ENCODE data around the gene FLYWCH1. TPM values are rescaled to one million over a fixed set of nuclear protein-coding genes. Genes with fewer than 3 reads are reported as not detected.

Gene FLYWCH1
- total and polyA plus RNA-seq, 2 of the 8 experiments (the other 6 are each of a cell fraction or from before 2014, with no cell fraction given), result 12.4 to 23.5 TPM

DNA sequence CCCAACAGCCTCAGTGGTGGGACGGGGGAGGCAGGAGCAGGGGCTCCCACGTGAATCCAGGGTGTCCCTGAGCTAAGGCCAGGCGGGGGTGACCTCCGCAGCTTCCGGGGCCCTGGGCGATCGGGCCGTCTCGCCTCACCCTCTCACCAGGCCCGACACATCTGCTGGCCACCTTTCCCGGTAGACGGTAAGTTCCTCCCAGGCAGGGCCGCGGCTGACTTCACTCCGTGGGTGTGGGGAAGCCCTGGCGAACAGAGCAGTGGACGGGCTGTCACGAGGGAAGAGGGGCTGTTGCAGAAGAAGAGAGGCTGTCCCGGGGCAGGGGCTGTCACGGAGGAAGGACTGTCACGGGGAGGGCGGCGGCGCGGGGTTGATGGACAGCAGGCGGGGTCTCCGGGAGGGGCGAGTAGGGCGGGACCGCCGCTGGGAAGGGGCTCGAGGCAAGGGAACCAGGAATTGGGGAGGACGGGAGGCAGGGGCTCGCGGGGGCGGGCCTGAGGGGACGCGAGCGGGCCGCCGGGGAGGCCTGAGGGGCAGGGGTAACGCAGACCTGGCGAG, 68.0 kb downstream of the FLYWCH1 start:
- H3K27me3 ChIP-seq (replicated peaks in 1 of 4; ENCODE audit: control insufficient read depth in 3 of 4, extremely low read depth in 1 of 4, insufficient read depth in 3 of 4, low read length in 3 of 4), result no peaks in the 10 kb centered on the region; a peak in 1 of 7 replicates
- DNase-seq (ENCODE audit: low read depth in 1 of 2, low spot score in 2 of 2) (no peak), FAIRE-seq (no peak)
- peaks cover 13 to 27% of the 10 kb centered on the region in 2 experiments for H4K20me1 ChIP-seq (replicated peaks in 1 of 2; ENCODE audit: control insufficient read depth in 1 of 2, insufficient read depth in 2 of 2, low read length in 2 of 2)
- peak overlapping the region; percentile 98; the same call in 1 of the 2 replicates for H4K8ac ChIP-seq (ENCODE audit: extremely low read depth, insufficient read depth, low read length)
- ChIA-PET CTCF (ENCODE audit: partially characterized antibody) (interaction anchor here (0.9 to 3.7 kb wide), 4 partner anchors 10 to 48 kb away, joined by 3 to 27 read pairs (median 6); partner anchors contain the start of gene CLDN6), POLR2A (ENCODE audit: partially characterized antibody) (interaction anchor here (1.2 to 25.4 kb wide), 7 partner anchors 10 to 119 kb away, joined by 3 to 455 read pairs (median 22); partner anchors contain the start of genes CLDN6, HCFC1R1, KREMEN2 and PAQR4)
- peak overlapping the region; percentile 97 for H4K5ac ChIP-seq (ENCODE audit: insufficient read length, low read depth, low read length)
- H3K4ac ChIP-seq (replicated peaks; ENCODE audit: insufficient read length, low read depth, low read length), result peak overlapping the region; percentile 69
- peak overlapping the region; percentile 71; the same call in 1 of the 2 replicates for H2BK5ac ChIP-seq (ENCODE audit: low read depth, low read length)
- no peak overlapping the region for H3K14ac ChIP-seq (ENCODE audit: insufficient read length)
- H2AFZ ChIP-seq (ENCODE audit: low read length), result no peak overlapping the region
- TF ChIP-seq NRF1 (IDR thresholded peaks at IDR 0.05; ENCODE audit: low read depth, low read length), result no peak
- TF ChIP-seq SAP30 (IDR thresholded peaks at IDR 0.05; ENCODE audit: insufficient read depth, insufficient replicate concordance, low read length), result peak; percentile 79
- no peak for TF ChIP-seq MAX (IDR thresholded peaks at IDR 0.05)
- TF ChIP-seq HDAC2 (IDR thresholded peaks at IDR 0.05; ENCODE audit: borderline replicate concordance in 1 of 2, low read depth in 2 of 2, low read length in 2 of 2), result peak; percentile 12 to 31; a peak in 1 of 4 replicates
- peaks cover 12% of the 10 kb centered on the region; the same call in 1 of the 2 replicates for H3K23me2 ChIP-seq (ENCODE audit: low read depth, low read length)
- H3K79me1 ChIP-seq (ENCODE audit: low read depth, low read length), result peaks cover 8% of the 10 kb centered on the region
- H2BK12ac ChIP-seq (ENCODE audit: low read depth, low read length), result no peak overlapping the region
- peaks cover 7 to 22% (median 17%) of the 10 kb centered on the region in 4 experiments; a peak in 6 of 8 replicates for H3K36me3 ChIP-seq (ENCODE audit: control insufficient read depth in 2 of 4, insufficient read depth in 4 of 4, low read length in 3 of 4)
- no peak overlapping the region for H2BK20ac ChIP-seq (ENCODE audit: low read length)
- H3K4me3 ChIP-seq (ENCODE audit: extremely low read depth in 1 of 4, insufficient read depth in 2 of 4, low read depth in 3 of 4, low read length in 4 of 4), result peak overlapping the region; percentile 68 to 79 (median 73)
- H3K4me1 ChIP-seq (replicated peaks in 1 of 4; ENCODE audit: control insufficient read depth in 3 of 4, insufficient read depth in 4 of 4, low read length in 3 of 4), result peaks cover 3 to 23% (median 14%) of the 10 kb centered on the region in 4 experiments
- no peak overlapping the region for H2BK120ac ChIP-seq (replicated peaks; ENCODE audit: low read depth, low read length)
- H3K9me3 ChIP-seq (ENCODE audit: insufficient read depth in 2 of 2, low read depth in 1 of 2, low read length in 1 of 2), result no peaks in the 10 kb centered on the region
- H3K4me2 ChIP-seq (ENCODE audit: insufficient read depth in 1 of 2, low read depth in 2 of 2, low read length in 2 of 2), result peak overlapping the region; percentile 38 to 93
- H3K79me2 ChIP-seq (ENCODE audit: control insufficient read depth in 1 of 2, insufficient read depth in 2 of 2, low read length in 2 of 2), result peaks cover 0 to 8% of the 10 kb centered on the region in 2 experiments; a peak in 2 of 4 replicates
- no peak overlapping the region for H2AK5ac ChIP-seq (ENCODE audit: low read depth, low read length)
- H3K23ac ChIP-seq (ENCODE audit: insufficient read length), result no peak overlapping the region
- 26% methylated on average over 32 of the region's 43 CpGs; no CpG with 5 or more reads in 1 of the 2 experiments for WGBS, 2 experiments (ENCODE audit: extremely low coverage in 1 of 2, insufficient coverage in 1 of 2, insufficient read length in 1 of 2, insufficient replicate concordance in 2 of 2, low coverage in 1 of 2, low lambda C conversion rate in 2 of 2, missing lambda C conversion rate in 1 of 2)
- peak overlapping the region; percentile 59 for H3K56ac ChIP-seq (replicated peaks; ENCODE audit: insufficient read length, low read depth, low read length)
- 0 out of 2 replicates have a peak overlapping the region, but pooled peaks have one; percentile 60 for H3K18ac ChIP-seq (ENCODE audit: extremely low read depth, low read length)
- no peak overlapping the region for H4K91ac ChIP-seq (replicated peaks; ENCODE audit: insufficient read length, low read length)
- H3K27ac ChIP-seq (ENCODE audit: low read depth, low read length), result peak overlapping the region; percentile 91; the same call in 1 of the 2 replicates
- H2BK15ac ChIP-seq (ENCODE audit: low read length), result peak overlapping the region; percentile 61; the same call in 1 of the 2 replicates
- peak overlapping the region in 3 of 4 experiments; percentile 81 to 93 (median 82); a peak in 6 of 7 replicates for H3K9ac ChIP-seq (replicated peaks in 1 of 4; ENCODE audit: extremely low read depth in 1 of 4, low read depth in 3 of 4, low read length in 3 of 4)

Measured in H1 (cell line).